Ishikawa (cell line): Measurements from ENCODE around the gene ZNF32.

Experiments used
- CEBPB ChIP-seq: IDR thresholded peaks from 2 replicates; pipeline ENCODE4 v1.6.1; 2012
- CREB1 ChIP-seq: IDR thresholded peaks from 2 replicates; pipeline ENCODE4 v1.6.1; 2012; ENCODE audit warnings: low read depth
- EGR1 ChIP-seq: IDR thresholded peaks from 2 replicates; pipeline ENCODE4 v1.6.1; 2012
- EP300 ChIP-seq: IDR thresholded peaks from 2 replicates; pipeline ENCODE4 v1.6.1; 2012; ENCODE audit warnings: borderline replicate concordance
- FOXM1 ChIP-seq: IDR thresholded peaks from 2 replicates; pipeline ENCODE4 v1.6.1; 2012; ENCODE audit warnings: low read depth, borderline replicate concordance
- NFIC ChIP-seq: IDR thresholded peaks from 2 replicates; pipeline ENCODE4 v1.6.1; 2012
- RAD21 ChIP-seq: IDR thresholded peaks from 2 replicates; pipeline ENCODE4 v1.6.1; 2012; ENCODE audit warnings: low read depth
- TAF1 ChIP-seq: IDR thresholded peaks from 2 replicates; pipeline ENCODE4 v1.6.1; 2012; ENCODE audit warnings: low read depth, mild to moderate bottlenecking
- TCF12 ChIP-seq: IDR thresholded peaks from 2 replicates; pipeline ENCODE4 v1.6.1; 2012; ENCODE audit warnings: low read depth
- TEAD4 ChIP-seq: IDR thresholded peaks from 2 replicates; pipeline ENCODE4 v1.6.1; 2012
- YY1 ChIP-seq: IDR thresholded peaks from 2 replicates; pipeline ENCODE4 v1.6.1; 2012; ENCODE audit warnings: low read depth
- ZBTB7A ChIP-seq: IDR thresholded peaks from 2 replicates; pipeline ENCODE4 v1.6.1; 2012; ENCODE audit warnings: low read depth
- TF ChIP-seq, protein P1 (sequence below): IDR thresholded peaks from 2 replicates; pipeline ENCODE4 v1.6.1; 2012
- TF ChIP-seq, protein P2 (sequence below): IDR thresholded peaks from 2 replicates; pipeline ENCODE4 v1.6.1; 2012; ENCODE audit warnings: low read depth, mild to moderate bottlenecking
- TF ChIP-seq, protein P3 (sequence below): IDR thresholded peaks from 2 replicates; pipeline ENCODE4 v1.6.1; 2012

The ZNF32 gene

DNA sequence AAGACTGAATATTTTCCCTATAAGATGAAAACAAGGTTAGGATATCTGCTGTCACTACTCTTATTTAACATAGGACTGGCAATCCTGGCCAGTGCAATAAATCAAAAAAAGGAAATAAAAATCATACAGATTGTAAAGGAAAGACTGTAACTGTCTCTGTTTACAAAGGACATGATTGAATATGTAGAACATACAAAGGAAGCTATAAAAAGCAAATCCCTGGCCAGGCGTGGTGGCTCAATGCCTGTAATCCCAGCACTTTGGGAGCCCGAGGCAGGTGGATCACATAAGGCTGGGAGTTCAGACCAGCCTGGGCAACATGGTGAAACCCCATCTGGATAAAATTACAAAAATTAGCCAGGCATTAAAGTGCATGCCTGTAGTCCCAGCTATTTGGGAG lies 26.6 kb downstream of the ZNF32 start:
- TF ChIP-seq RAD21 (no peak), TCF12 (no peak), EGR1 (no peak), CREB1 (no peak), FOXM1 (no peak), ZBTB7A (no peak), TEAD4 (no peak), TAF1 (no peak), EP300 (no peak), YY1 (no peak), CEBPB (no peak)
- TF ChIP-seq, protein P1, sequence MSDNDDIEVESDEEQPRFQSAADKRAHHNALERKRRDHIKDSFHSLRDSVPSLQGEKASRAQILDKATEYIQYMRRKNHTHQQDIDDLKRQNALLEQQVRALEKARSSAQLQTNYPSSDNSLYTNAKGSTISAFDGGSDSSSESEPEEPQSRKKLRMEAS = no peak
- TF ChIP-seq, protein P2, sequence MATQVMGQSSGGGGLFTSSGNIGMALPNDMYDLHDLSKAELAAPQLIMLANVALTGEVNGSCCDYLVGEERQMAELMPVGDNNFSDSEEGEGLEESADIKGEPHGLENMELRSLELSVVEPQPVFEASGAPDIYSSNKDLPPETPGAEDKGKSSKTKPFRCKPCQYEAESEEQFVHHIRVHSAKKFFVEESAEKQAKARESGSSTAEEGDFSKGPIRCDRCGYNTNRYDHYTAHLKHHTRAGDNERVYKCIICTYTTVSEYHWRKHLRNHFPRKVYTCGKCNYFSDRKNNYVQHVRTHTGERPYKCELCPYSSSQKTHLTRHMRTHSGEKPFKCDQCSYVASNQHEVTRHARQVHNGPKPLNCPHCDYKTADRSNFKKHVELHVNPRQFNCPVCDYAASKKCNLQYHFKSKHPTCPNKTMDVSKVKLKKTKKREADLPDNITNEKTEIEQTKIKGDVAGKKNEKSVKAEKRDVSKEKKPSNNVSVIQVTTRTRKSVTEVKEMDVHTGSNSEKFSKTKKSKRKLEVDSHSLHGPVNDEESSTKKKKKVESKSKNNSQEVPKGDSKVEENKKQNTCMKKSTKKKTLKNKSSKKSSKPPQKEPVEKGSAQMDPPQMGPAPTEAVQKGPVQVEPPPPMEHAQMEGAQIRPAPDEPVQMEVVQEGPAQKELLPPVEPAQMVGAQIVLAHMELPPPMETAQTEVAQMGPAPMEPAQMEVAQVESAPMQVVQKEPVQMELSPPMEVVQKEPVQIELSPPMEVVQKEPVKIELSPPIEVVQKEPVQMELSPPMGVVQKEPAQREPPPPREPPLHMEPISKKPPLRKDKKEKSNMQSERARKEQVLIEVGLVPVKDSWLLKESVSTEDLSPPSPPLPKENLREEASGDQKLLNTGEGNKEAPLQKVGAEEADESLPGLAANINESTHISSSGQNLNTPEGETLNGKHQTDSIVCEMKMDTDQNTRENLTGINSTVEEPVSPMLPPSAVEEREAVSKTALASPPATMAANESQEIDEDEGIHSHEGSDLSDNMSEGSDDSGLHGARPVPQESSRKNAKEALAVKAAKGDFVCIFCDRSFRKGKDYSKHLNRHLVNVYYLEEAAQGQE = no peak
- TF ChIP-seq, protein P3, sequence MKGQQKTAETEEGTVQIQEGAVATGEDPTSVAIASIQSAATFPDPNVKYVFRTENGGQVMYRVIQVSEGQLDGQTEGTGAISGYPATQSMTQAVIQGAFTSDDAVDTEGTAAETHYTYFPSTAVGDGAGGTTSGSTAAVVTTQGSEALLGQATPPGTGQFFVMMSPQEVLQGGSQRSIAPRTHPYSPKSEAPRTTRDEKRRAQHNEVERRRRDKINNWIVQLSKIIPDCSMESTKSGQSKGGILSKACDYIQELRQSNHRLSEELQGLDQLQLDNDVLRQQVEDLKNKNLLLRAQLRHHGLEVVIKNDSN = no peak

DNA sequence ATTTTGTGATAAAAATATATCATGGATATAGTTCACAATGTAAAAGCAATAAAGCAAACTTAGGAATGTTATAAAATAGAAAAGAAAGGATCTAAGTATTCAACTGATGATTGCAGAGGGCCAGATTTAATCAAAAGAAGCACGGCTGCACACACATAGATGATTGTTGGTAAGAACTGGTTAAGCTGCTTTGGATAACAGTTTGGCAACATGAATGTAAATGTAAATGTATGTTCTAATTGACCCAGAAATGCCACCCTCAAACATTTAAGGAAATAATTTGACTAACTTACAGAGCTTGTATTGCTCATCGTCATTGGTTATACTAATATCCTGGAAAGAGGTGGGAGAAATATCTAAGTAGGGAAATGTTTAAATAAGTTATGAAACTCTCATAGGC lies 29.3 kb downstream of the ZNF32 start:
- no peak for TF ChIP-seq CEBPB
- TF ChIP-seq, protein P3 = no peak
- TF ChIP-seq YY1 = no peak
- no peak for TF ChIP-seq ZBTB7A
- no peak for TF ChIP-seq RAD21
- no peak for TF ChIP-seq FOXM1
- TF ChIP-seq, protein P1 = no peak
- TF ChIP-seq, protein P2 = no peak
- TF ChIP-seq TAF1 = no peak
- no peak for TF ChIP-seq CREB1

DNA sequence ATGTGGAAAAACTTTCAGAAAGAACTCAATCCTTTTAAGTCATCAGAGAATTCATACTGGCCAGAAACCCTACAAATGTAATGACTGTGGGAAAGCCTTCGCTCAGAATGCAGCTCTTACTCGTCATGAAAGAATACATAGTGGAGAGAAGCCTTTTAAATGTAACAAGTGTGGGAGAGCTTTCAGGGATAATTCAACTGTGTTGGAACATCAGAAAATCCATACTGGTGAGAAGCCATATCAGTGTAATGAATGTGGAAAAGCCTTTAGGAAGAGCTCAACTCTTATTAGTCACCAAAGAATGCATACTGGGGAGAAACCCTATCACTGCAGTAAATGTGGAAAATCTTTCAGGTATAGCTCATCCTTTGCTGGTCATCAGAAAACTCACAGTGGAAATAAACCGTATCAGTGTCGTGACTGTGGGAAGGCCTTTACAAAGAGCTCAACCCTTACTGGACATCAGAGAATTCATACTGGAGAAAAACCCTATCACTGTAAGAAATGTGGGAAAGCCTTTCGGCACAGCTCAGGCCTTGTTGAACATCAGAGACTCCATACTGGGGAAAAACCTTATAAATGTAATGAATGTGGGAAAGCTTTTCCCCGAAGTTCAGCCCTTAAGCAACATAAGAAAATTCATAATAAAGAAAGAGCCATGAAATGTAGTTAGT lies 31.8 kb downstream of the ZNF32 start:
- TF ChIP-seq, protein P3 = no peak
- no peak for TF ChIP-seq NFIC

DNA sequence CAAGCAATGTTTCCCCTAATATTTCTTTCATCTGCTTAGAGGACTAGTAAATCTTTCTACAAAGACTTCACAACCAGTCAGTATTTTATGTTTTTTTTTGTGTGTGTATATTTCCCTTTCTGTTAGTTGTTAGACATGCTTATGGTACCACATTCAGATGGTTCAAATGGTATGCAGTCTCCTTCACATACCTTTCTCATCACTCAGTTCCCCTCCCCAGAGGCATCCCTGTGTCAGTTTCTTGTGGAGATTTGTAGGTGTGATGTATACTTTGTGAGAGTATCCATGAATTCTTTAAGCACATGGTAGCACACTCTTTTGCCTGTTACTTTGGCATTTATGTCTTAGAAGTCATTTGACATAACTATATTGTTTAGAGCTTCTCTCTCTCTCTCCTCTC lies 38.0 kb downstream of the ZNF32 start:
- TF ChIP-seq RAD21 = no peak

DNA sequence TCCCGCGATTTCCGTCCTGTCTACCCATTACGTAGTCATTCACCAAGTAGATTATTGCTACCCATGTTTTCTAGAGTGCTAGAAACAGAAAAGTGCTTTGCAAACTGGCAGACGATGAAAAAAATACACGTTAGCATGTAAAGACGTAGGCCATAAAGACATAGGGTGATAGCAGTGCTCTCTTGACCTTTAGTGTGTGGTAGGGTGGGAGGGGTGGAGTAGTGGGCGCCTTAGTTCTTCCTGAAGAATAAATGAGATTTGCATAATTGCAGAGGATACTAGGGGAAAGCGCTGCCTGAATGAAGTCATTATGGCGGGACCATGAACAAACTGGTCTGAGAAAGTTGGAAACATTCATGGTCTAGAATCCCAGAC lies 41.5 kb downstream of the ZNF32 start:
- TF ChIP-seq RAD21 (no peak), CEBPB (no peak), CREB1 (no peak), NFIC (no peak), TAF1 (no peak), YY1 (no peak), TCF12 (no peak), ZBTB7A (no peak), TEAD4 (no peak), FOXM1 (no peak), EP300 (no peak), EGR1 (no peak)
- TF ChIP-seq, protein P2 = no peak
- TF ChIP-seq, protein P3 = no peak
- TF ChIP-seq, protein P1 = no peak
